Fibroblast of mammary gland (primary cell): Measurements from ENCODE around the gene AFAP1.

Source experiments
- DNase-seq: peaks from one replicate; pipeline ENCODE4 v3.0.0-alpha.2; 2010; ENCODE audit warnings: low read depth
- H3K4me3 ChIP-seq: 2 replicates; pipeline ENCODE4 v1.5.1; 2011; ENCODE audit warnings: low read depth, mild to moderate bottlenecking, low read length, moderate library complexity; ENCODE audit not compliant: control insufficient read depth
- TF ChIP-seq, protein P1 (sequence below): conservative IDR thresholded peaks from 2 replicates; pipeline ENCODE4 v1.5.1; 2011; ENCODE audit warnings: low read depth, low read length, inconsistent platforms; ENCODE audit not compliant: control insufficient read depth, insufficient read depth

The AFAP1 gene

GRCh38 chr4:7822877-7823276 is 116.8 kb downstream of the AFAP1 start:
- TF ChIP-seq, protein P1, sequence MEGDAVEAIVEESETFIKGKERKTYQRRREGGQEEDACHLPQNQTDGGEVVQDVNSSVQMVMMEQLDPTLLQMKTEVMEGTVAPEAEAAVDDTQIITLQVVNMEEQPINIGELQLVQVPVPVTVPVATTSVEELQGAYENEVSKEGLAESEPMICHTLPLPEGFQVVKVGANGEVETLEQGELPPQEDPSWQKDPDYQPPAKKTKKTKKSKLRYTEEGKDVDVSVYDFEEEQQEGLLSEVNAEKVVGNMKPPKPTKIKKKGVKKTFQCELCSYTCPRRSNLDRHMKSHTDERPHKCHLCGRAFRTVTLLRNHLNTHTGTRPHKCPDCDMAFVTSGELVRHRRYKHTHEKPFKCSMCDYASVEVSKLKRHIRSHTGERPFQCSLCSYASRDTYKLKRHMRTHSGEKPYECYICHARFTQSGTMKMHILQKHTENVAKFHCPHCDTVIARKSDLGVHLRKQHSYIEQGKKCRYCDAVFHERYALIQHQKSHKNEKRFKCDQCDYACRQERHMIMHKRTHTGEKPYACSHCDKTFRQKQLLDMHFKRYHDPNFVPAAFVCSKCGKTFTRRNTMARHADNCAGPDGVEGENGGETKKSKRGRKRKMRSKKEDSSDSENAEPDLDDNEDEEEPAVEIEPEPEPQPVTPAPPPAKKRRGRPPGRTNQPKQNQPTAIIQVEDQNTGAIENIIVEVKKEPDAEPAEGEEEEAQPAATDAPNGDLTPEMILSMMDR: no peak
- DNase-seq: no peak
- H3K4me3 ChIP-seq: no peak overlapping the region

GRCh38 chr4:7822137-7822505 is 117.5 kb downstream of the AFAP1 start:
- H3K4me3 ChIP-seq: no peak overlapping the region
- TF ChIP-seq, protein P1: no peak
- no peak for DNase-seq

DNA sequence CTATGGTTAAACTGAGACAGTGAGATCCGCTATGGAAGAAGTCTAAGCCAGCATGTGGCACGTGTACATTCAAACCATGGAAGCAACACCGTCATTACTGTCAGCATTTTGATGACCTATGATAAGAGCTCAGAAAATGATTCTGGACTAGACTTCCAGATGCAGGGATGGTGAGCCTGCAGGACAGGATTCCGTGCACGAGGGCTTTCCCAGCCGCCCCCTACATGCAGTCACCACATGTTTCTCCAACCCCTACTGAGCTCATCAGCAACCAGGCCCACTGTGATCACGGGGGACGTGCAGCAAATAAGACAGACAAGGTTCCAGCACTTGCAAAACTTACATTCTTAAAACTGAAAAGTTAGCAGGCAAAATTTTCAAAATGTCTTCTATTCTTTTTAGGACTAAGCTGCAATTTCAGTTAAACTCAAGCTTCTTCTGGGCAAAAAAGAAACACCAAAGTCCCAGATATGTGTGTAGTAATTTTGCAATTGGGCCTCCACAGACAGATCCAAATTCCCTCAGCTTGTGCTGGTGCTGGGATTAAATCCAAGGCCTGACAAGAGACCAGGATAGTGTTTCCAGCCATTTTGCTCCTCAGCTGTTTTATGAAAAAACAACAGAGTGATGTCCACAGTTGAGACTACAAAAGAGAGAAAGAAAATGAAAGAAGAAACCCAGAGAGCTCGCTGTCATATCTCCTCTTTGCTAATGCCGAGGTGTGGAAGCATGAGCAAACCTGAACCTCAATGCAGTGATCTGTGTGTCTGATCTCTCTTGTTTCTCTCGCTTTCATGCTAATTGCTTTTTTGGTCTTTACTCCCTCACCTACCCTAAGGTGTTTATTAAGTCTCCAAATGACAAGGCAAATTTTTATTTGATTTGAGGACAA is 118.2 kb downstream of the AFAP1 start:
- peak; percentile 67 for DNase-seq
- TF ChIP-seq, protein P1: no peak
- no peak overlapping the region for H3K4me3 ChIP-seq

DNA sequence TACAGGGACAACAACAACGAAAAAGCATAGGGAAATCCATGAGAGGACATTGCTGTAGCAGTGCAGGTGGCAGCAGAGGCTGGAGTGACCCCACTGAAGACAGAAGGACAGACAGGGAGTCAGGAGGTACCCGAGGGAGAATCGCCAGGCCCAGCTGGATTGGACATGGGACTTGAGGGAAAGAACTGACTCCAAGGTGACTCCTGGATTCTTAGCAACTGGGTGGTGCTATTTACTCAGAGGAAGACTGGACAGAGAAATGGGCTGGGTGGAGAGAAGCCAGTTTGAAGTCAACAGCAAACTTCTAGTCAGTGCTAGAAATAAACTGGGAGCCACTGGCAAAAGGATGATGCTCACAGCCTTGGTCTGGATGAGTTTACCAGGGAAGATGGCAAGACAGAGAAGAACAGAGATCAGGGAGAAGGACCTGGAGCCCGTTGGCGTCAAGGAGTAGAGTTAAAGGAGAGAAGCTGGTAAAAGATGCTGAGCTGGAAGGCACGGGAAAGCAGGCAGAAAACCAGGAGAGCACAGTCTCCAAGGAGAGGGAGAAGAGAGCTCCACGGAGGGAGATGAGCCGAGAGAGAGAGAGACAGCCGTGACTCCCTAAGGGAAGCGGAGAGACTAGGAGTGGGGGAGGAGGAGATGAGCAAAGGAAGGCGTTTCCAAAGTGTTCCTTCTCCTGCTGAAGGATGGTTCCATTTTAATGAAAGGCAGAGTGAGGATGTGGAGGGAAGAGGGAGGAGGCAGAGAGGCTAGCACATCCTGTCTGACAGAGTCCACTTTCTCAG is 119.4 kb downstream of the AFAP1 start:
- H3K4me3 ChIP-seq: no peak overlapping the region
- peak; percentile 48 for DNase-seq
- TF ChIP-seq, protein P1: no peak

DNA sequence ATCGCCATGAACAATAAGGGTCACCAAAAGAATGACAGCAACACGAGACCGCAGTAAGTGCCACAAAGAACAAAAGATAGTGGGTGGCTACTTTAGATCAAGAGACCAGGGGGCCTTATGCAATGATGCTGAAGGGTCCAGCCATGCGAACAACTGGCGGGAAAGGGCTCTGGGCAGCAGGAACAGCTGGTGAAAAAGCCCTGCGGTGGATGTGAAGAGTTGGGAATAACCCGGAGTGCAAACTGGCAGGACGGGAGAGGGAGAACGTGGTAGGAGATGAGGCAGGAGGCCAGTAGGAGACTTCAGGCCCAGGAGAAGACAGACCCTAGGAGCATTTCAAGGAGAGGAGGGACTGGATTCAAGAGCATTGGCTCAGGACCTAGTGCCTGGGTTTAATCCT is 120.2 kb downstream of the AFAP1 start:
- TF ChIP-seq, protein P1: no peak
- H3K4me3 ChIP-seq: no peak overlapping the region
- no peak for DNase-seq

DNA sequence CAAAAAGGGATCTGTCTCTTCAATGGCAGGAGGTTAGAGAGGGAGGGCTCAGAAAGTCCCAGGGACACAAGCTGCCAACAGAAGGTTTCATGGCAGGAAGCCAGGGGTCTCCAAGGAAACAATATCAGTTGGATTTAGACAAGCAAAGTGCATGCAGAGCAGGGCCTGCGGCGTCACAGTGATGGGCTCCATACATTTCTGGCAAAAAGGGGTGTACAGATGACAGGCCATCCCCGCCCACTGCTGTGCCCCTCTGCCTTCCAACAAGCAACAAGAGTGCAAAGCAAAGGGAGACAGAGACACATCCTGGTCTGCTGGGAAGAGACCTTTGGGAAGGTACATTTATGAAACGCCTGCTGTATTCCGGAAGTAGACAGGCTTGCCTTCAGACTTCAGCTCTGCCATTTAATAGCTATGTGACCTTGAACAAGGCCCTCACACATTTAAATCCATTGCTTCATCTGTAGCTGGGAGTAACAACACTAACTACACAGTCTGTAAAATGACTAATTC is 121.2 kb downstream of the AFAP1 start:
- TF ChIP-seq, protein P1: no peak
- no peak overlapping the region for H3K4me3 ChIP-seq
- DNase-seq: no peak
